Activated CD4-positive, alpha-beta T cell treated with anti-CD3 and anti-CD28 coated beads for 4 hours (primary cell): ENCODE results near the gene IBTK.
"Not testable (repeated sequence)": the region's sequence is repeated elsewhere in the genome, so short reads cannot be mapped to it uniquely, and the experiment has no call there.

Experiments
- DNase-seq, 2 donors: peaks; one replicate each; pipeline ENCODE4 v3.0.0-alpha.2; 2020

The IBTK gene, protein sequence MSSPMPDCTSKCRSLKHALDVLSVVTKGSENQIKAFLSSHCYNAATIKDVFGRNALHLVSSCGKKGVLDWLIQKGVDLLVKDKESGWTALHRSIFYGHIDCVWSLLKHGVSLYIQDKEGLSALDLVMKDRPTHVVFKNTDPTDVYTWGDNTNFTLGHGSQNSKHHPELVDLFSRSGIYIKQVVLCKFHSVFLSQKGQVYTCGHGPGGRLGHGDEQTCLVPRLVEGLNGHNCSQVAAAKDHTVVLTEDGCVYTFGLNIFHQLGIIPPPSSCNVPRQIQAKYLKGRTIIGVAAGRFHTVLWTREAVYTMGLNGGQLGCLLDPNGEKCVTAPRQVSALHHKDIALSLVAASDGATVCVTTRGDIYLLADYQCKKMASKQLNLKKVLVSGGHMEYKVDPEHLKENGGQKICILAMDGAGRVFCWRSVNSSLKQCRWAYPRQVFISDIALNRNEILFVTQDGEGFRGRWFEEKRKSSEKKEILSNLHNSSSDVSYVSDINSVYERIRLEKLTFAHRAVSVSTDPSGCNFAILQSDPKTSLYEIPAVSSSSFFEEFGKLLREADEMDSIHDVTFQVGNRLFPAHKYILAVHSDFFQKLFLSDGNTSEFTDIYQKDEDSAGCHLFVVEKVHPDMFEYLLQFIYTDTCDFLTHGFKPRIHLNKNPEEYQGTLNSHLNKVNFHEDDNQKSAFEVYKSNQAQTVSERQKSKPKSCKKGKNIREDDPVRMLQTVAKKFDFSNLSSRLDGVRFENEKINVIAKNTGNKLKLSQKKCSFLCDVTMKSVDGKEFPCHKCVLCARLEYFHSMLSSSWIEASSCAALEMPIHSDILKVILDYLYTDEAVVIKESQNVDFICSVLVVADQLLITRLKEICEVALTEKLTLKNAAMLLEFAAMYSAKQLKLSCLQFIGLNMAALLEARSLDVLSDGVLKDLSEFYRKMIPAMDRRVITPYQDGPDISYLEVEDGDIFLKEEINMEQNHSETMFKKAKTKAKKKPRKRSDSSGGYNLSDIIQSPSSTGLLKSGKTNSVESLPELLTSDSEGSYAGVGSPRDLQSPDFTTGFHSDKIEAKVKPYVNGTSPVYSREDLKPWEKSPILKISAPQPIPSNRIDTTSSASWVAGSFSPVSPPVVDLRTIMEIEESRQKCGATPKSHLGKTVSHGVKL (N-terminal part only)

DNA sequence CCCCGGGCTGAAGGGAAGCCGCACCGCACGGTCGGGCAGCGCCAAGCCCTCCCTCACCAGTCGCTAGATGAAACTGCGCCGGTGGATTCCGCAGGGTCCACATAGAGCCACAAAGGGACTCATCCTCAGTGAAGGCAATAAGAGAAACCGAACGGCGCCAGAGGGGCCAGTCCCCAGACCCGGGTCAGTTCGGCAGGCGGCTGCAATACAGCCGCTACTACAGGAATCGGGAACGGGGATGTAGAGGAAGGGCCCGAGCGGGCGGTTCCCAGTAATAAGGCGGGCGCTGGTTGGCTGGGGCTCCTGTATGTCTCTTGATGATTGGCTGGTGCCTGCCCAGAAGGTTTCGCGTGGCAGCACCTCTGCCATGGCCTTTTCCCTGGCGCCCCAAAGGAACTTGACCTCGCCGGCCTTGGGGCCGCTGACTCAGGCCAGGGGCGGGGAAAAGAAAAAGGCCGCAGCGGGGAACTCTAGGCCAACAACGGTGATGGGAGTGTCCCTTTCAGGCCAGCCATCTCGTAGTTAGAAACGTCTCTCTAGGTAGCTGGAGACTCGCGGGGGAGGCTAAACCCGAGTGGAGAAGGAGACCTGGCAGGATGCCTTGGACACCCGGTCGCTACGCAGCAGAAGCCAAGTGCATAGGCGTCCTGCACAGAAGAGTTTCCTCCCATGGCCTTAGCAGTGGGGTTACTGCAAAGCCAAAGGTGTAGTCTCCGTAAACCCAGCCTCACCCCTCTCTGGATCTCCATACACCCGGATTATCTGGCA, at the start of gene IBTK:
Gene IBTK, minus strand, starts transcription at position 240 of the 768 bp plus-strand sequence. CDS start 7,258 bp downstream, outside the sequence.
- DNase-seq, result peak; percentile 88 to 91

DNA sequence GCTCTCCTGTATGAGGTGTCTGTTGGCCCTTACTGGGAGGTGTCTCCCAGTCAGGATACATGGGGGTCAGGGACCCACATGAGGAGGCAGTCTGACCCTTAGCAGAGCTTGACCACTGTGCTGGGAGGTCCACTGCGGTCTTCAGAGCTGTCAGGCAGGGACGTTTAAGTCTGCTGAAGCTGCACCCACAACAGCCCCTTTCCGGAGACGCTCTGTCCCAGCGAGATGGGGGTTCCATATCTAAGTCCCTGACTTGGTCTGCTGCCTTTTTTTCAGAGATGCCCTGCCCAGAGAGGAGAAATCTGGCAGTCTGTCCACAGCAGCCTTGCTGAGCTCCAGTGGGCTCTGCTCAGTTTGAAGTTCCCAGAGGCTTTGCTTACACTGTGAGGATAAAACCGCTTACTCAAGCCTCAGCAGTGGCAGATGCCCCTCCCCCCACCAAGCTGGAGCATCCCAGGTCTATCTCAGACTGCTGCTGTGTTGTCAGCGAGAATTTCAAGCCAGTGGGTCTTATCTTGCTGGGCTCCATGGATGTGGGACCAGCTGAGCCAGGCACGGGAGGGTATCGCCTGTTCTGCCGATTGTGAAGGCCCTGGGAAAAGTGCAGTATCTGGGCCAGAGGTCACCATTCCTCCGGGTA, 36.3 kb upstream of the IBTK start:
- DNase-seq, result no peak

DNA sequence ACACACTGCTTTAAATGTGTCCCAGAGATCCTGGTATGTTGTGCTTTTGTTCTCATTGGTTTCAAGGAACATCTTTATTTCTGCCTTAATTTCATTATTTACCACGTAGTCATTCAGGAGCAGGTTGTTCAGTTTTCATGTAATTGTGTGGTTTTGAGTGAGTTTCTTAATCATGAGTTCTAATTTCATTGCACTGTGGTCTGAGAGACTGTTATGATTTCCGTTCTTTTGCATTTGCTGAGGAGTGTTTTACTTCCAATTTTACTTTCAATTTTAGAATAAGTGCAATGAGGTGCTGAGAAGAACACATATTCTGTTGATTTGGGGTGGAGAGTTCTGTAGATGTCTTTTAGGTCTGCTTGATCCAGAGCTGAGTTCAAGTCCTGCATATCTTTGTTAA, 34.0 kb upstream of the IBTK start:
- DNase-seq, result not testable (repeated sequence)

DNA sequence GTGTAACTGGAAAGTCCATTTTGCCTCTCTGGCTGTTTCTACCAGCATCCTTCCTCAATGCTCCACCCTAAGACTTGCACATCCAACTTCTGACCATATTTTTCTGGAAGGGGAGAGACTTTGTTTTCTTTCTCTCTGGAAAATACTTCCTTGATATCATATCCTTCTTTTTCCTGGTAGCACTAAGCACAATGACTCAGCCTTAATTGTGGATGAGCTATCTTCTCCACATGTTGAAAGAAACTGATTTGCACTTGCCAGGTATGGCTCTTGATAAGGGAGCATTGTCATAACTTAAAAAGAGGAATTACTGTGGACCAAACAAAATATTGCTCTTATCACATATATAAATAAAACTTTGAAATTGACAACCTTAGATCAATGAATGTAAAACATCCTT, 30.1 kb upstream of the IBTK start:
- DNase-seq, result no peak

DNA sequence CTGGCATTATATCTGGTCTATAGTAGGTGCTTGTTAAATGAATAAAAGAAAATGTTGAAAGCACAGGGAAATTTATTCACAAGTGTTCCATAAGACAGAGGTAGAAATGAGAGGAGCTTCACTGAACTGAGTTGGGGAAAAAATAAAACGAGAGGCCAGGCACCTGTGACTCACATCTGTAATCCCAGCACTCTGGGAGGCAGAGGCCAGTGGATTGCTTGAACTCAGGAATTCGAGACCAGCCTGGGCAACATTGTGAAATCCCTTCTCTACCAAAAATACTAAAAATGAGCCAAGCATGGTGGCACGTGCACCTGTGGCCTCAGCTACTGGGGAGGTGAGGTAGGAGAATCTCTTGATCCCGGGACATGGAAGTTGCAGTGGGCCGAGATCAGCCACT, 28.1 kb upstream of the IBTK start:
- no peak for DNase-seq

DNA sequence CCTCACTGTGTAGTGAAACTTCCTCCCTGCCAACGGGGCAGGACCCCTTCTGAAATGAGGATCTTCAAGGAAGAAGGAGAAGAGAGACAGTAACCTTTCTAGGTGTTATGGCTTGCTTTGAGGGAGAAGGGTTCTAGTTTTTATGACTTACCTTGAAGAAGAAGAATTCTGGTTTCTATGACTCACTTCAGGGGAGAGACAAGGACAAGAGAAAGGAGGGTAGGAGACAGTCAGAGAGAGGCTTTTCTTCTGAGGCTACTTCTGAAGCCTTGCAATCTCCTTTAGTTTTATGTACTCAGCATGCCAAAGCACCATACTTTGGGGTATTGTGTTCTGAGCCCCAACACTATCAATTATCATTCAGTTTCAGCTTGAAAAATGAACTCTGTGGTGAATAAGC, 25.8 kb upstream of the IBTK start:
- DNase-seq, result no peak

DNA sequence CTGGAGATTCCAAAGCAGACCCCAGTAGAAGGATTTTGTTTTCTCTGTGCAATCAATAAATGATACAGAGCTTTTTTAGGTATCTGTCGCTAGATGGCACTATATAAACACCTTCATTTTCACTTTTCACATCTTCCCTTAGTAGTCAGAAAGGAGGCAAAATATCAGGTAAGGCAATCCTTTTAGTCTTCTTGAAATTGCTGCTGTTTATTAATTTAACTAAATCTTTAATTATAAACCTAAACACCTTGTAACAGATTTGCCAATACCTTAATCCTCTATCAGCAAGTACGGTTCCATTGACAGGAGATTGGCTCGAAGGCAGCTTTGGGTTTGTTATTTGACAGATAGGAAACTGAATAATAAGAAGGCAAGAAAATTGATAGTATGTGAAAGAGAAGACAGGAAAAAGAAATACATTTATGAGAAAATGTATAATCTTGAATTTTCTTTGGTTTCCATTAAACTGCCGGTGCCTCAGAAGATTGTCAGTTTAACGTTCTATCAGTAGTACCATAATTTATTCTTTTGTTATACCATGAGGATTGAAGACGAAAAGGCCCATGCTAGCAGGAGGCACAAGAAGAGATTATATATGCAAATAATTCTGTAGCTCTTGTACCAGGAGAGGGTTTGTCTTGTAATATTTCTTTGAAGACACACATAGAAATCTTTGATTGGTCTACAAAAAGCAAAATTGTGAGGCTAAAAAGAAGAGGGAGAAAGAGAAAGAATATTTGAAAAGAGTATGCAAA, 23.5 kb upstream of the IBTK start:
- no peak for DNase-seq

DNA sequence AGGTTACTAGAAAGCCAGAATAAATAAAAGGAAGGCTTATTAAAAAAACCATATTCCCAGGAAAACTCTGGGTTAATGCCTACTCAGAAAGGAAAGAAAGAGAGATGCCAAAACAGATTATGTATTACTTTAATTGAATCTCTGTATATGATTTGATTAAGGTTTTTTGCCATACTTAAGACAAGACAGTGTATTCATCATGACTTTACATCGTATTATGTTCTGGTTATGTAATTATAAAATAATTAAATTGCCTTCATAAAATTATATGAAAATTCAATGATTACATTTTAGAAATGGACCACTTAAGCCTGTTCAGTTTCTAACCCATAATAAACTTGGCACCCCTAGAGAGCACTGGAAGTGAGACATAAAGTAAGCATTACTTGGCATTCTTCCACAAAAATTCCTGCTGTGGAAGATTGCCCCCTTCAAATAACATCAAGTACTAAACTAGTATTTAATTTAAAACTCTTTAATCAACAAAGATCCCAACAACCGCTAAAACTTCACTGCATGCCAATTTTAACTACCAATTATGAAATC, 20.8 kb upstream of the IBTK start:
- DNase-seq, result no peak

DNA sequence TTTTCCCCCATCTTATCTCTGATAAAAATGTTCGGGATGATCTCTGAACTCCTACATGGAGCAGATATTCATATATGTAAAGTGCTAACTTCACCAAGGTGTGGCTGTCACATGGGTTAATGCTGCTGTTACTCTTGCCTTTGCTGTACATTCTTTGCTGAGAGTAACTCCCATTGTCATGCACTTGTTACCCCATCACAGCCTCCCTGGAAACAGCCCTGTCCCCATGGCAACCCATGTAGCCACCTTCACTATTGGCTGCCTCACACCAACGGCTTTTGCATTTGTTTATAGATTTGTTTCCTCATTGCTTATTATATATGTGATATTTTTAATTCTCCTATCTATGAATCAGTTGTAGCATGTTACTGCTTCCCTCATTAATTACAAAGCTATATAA, 17.3 kb upstream of the IBTK start:
- no peak for DNase-seq

DNA sequence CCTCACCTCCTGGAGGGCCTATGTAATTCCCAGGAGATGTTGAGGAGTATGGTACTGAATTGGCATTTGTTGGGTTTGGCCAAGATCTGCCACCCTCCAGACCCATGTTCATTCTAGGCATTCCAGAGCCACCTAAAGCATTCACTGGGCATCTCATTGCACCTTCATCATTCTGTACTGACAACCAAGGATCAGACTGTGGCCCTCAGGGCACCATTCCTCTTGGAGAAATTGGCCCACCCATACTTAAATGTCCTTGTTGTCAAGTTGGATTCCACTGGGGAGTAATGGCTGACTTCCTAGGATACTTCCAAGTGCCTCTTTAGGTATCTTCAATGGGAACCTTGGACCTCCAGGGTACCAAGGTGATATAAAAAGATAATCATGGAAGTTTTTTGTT, 16.8 kb upstream of the IBTK start:
- no peak for DNase-seq

DNA sequence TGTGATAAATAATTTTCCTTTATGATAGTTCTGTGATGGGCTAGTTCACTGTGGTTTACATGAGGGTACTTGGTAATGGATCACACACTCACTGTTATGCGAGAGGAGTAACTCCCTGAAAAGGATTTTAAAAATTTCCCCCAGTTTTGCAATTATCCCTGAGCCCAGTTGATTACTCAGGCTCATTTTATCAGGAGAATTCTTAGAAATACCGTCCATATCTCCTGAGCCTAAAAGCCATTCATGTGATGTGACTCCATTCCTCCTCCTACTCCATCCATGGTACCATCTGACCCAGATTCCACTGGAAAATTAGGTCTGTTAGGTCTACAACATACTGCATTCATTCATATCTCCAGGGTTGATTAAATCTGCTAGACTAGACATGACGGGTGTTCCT, 16.4 kb upstream of the IBTK start:
- DNase-seq, result no peak

DNA sequence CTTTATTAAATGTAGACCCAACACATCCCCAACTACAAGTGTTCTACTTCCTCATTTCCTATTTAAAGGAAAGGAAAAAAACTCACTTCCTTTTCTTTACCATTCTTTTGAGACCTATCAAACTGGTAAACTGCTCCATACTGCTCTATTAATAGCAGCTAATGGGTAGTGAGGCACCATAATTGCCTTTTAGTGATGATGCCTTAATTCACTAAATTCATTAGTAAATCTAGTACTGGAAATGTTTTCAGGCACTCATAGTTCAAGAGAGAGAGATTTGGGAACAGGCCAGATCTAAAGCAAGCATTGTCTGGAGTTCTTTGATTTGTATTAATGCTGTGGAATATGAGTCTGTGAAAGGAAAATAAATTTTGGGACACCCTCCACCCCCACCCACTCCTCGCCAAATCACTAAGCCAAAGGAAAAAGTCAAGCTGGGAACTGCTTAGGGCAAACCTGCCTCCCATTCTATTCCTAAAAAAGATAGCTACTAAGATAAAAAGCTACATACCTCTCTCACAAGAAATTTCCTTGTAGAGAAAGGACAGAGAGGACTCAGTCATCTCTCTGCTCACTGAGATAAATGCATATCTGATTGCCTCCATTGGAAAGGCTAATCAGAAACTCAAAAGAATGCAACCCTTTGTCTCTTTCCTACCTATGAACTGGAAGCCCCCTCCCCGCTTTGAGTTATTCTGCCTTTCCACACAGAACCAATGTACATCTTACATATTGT, 13.6 kb upstream of the IBTK start:
- DNase-seq, result no peak

DNA sequence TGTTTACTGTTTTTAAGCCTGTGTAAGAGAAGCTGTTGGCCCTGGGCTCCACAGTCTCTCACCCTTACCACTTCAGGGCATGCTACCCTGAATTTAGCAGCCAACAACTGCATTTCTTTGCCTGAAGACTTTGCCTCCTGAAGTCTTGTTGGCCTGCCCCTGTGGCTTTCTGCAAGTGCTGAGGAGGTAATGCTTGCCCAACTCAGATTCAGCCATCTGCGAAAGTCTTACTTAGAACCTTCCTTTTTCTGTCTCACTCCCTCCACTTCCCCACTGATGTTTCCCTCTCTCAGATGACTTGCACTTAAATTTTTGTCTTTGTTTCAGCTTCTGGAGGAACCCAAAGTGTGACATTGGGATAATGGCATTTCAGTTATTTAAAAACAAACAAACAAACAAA, 11.8 kb upstream of the IBTK start:
- DNase-seq, result no peak

DNA sequence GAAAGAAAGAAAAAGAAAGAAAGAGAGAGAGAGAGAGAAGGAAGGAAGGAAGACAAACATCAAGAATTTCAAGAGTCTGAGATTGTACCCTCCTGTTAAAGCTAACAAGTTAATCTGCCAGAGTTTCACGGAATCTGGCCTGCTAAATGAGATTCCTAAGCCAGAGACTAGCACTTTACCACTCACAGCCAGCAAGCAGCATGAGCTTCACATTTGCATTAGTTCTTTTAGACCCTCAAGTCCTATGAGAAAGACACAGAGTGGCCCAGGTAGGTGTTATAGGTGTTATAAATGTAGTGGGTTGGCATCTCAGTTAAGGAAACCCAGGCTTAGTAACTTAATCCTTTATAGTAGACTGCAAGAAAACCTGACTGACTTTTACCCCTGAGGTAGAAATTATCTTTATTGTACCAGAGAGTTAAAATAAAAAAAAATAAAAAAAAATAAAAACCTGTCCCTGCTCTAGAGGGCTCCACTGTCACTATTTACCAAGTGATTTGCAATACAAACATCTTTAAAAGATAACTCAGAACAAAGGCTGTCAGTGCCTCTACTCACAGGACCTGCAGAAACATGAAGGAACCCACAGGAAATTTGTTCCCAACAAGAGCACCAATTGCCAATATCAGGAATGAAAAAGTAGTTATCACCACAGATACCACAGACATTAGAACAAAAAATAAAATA, 9.7 kb upstream of the IBTK start:
- no peak for DNase-seq

DNA sequence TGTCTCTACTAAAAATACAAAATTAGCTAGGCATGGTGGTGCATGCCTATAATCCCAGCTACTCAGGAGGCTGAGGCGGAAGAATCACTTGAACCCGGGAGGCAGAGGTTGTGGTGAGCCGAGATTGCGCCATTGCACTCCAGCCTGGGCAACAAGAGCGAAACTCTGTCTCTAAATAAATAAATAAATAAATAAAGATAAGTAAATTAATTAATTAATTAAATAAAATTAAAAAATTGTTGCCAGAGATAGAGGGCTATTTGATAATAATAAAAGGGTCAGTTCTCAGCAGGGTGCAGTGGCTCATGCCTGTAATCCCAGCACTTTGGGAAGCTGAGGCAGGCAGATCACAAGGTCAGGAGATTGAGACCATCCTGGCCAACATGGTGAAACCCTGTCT, 7.2 kb upstream of the IBTK start:
- DNase-seq, result not testable (repeated sequence)

DNA sequence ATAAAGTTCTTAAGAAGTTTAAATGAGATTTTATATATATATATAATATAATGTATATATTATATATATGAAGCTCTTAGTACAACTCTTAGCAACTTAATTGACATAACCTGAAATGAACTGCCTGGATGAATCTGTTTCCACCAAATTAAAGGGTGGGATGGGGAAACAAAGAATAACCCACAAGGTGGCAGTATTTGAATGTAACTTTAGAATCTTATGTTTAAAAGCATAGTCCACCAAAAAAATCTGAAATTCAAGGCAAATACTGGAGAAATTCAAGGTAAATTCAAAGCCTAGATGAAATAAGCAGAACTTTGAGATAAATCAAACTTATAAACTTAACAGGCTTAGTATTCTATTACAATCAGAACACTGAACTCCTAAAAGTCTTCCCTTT, 4.4 kb upstream of the IBTK start:
- DNase-seq, result no peak

DNA sequence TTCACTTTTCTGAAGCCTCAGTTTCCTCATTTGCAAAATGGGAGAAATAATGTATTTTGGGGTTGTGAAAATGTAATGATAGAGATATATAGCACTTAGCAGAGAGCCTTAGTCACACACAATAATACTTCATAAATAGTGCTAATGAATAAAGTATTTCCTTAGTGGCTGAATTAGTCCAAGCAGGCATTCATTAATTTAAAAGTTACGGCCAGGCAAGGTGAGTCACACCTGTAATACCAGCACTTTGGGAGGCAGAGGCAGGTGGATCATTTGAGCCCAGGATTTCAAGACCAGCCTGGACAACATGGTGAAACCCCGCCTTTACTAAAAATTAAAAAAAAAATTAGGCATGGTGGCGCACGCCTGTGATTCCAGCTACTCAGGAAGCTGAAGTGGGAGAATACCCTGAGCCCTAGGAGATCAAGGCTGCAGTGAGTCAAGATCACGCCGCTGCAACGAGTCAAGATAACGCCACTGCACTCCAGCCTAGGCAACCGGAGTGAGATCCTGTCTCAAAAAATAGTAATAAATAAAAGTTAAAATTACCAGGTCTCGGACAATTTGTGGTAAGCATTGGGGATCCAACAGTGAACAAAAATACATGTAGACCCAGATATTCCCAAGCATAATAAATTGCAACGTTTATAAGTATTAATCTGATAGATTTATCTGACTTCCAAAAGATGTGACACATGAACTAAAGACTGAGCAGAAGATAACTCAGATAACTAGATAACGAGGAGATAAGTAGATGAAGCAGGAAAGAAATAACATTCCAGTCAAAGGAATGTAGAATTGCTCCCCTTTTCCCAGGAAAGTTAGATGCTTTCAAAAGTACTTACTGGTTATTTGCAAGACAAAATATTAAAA, 2.1 kb upstream of the IBTK start:
- DNase-seq, result no peak

DNA sequence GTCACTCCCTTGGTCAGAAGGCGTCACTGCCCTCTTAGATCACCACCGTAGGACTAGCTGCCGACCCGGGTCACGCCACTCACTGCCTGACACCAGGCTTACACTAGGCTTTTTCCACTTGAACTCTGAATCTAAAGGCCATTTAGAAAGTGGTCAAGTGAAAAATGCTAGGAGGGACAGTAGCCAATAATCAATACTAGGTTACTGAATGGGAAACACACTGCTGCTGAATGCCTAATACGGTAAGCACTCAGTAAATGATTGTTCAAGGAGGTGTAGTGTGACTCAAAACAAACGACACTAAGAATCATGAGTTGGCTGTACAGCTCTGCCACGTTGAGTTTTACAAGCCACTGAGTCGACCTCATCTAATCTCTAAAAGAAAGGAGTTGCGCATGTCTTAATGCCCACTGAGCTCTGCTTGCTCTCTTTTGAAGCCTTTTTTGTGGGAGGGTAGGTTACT, 760 bp upstream of the IBTK start:
- no peak for DNase-seq
